Effector memory CD4-positive, alpha-beta T cell (primary cell): ENCODE results near the gene FAM216B.

Experiments used
- DNase-seq, 3 donors: peaks; one replicate each; pipeline ENCODE4 v3.0.0-alpha.2; 2020
- H3K27ac ChIP-seq: 2 replicates; pipeline ENCODE4 v1.7.0; 2013; ENCODE audit warnings: mild to moderate bottlenecking, low read length, moderate library complexity; ENCODE audit not compliant: insufficient read depth, poor library complexity, severe bottlenecking
- H3K27me3 ChIP-seq: replicated peaks from 2 replicates; pipeline ENCODE4 v1.7.0; 2013; ENCODE audit warnings: mild to moderate bottlenecking, low read length; ENCODE audit not compliant: insufficient read depth, control insufficient read depth, poor library complexity, severe bottlenecking
- H3K36me3 ChIP-seq: 2 replicates; pipeline ENCODE4 v1.7.0; 2013; ENCODE audit warnings: mild to moderate bottlenecking, low read length, moderate library complexity; ENCODE audit not compliant: control insufficient read depth, insufficient read depth
- H3K4me1 ChIP-seq: 2 replicates; pipeline ENCODE4 v1.7.0; 2013; ENCODE audit warnings: low read length, mild to moderate bottlenecking; ENCODE audit not compliant: control insufficient read depth, insufficient read depth, poor library complexity, severe bottlenecking
- H3K4me3 ChIP-seq: 2 replicates; pipeline ENCODE4 v1.7.0; 2013; ENCODE audit warnings: low read length, low read depth, mild to moderate bottlenecking; ENCODE audit not compliant: insufficient read depth, poor library complexity, severe bottlenecking
- H3K9me3 ChIP-seq: 2 replicates; pipeline ENCODE4 v1.7.0; 2013; ENCODE audit warnings: mild to moderate bottlenecking, low read length, moderate library complexity; ENCODE audit not compliant: control insufficient read depth
- total RNA-seq, 3 donors: gene quantifications; one replicate each; lab custom pipeline; 2026; lab: John Stamatoyannopoulos, UW

The FAM216B gene
- total RNA-seq: 0 reads per million in 3 donors

- H3K36me3 ChIP-seq: no peaks in the 10 kb centered on the region
These were observed at the start of gene FAM216B for GRCh38 chr13:42781352-42781751. TSS of gene FAM216B (plus strand) at chr13:42781584. CDS start at chr13:42784068, 2,484 bp downstream.

GRCh38 chr13:42732073-42732472, 49.3 kb upstream of the FAM216B start:
- Histone ChIP-seq H3K27me3 (no peaks in the 10 kb centered on the region), H3K9me3 (no peaks in the 10 kb centered on the region), H3K4me3 (no peak overlapping the region), H3K4me1 (no peaks in the 10 kb centered on the region), H3K27ac (no peak overlapping the region), H3K36me3 (no peaks in the 10 kb centered on the region)
- no peak for DNase-seq

More at GRCh38 chr13:42781352-42781751, at the start of gene FAM216B:
- no peaks in the 10 kb centered on the region for H3K4me1 ChIP-seq
- DNase-seq: no peak
- no peaks in the 10 kb centered on the region for H3K9me3 ChIP-seq
- H3K27ac ChIP-seq: no peak within 1 kb of the TSS
- H3K4me3 ChIP-seq: no peak within 1 kb of the TSS
- no peaks in the 10 kb centered on the region for H3K27me3 ChIP-seq

GRCh38 chr13:42733046-42733445, 48.3 kb upstream of the FAM216B start:
- Histone ChIP-seq H3K27ac (no peak overlapping the region), H3K4me3 (no peak overlapping the region), H3K27me3 (no peaks in the 10 kb centered on the region), H3K36me3 (no peaks in the 10 kb centered on the region), H3K9me3 (no peaks in the 10 kb centered on the region), H3K4me1 (no peaks in the 10 kb centered on the region)
- no peak for DNase-seq

GRCh38 chr13:42735010-42735409, 46.4 kb upstream of the FAM216B start:
- Histone ChIP-seq H3K4me1 (no peaks in the 10 kb centered on the region), H3K4me3 (no peak overlapping the region), H3K27me3 (no peaks in the 10 kb centered on the region), H3K9me3 (no peaks in the 10 kb centered on the region), H3K27ac (no peak overlapping the region), H3K36me3 (no peaks in the 10 kb centered on the region)
- no peak for DNase-seq

GRCh38 chr13:42740753-42741152, 40.6 kb upstream of the FAM216B start:
- no peak overlapping the region for H3K27ac ChIP-seq
- H3K36me3 ChIP-seq: no peaks in the 10 kb centered on the region
- no peaks in the 10 kb centered on the region for H3K4me1 ChIP-seq
- DNase-seq: no peak
- no peak overlapping the region for H3K4me3 ChIP-seq
- no peaks in the 10 kb centered on the region for H3K27me3 ChIP-seq
- H3K9me3 ChIP-seq: no peaks in the 10 kb centered on the region

- Histone ChIP-seq H3K9me3 (no peaks in the 10 kb centered on the region), H3K36me3 (no peaks in the 10 kb centered on the region), H3K27ac (no peak overlapping the region), H3K27me3 (no peaks in the 10 kb centered on the region), H3K4me3 (no peak overlapping the region), H3K4me1 (no peaks in the 10 kb centered on the region)
- no peak for DNase-seq
These were observed 39.5 kb upstream of the FAM216B start for GRCh38 chr13:42741914-42742313.

GRCh38 chr13:42745655-42746054, 35.7 kb upstream of the FAM216B start:
- H3K4me1 ChIP-seq: no peaks in the 10 kb centered on the region
- H3K4me3 ChIP-seq: no peak overlapping the region
- H3K9me3 ChIP-seq: no peaks in the 10 kb centered on the region
- H3K27ac ChIP-seq: no peak overlapping the region
- no peaks in the 10 kb centered on the region for H3K27me3 ChIP-seq
- DNase-seq: no peak
- H3K36me3 ChIP-seq: no peaks in the 10 kb centered on the region

- H3K27me3 ChIP-seq: no peaks in the 10 kb centered on the region
- no peaks in the 10 kb centered on the region for H3K36me3 ChIP-seq
- DNase-seq: no peak
- H3K9me3 ChIP-seq: no peaks in the 10 kb centered on the region
- no peak overlapping the region for H3K27ac ChIP-seq
- H3K4me3 ChIP-seq: no peak overlapping the region
- H3K4me1 ChIP-seq: no peaks in the 10 kb centered on the region
These were observed 34.5 kb upstream of the FAM216B start for GRCh38 chr13:42746866-42747265.

GRCh38 chr13:42747399-42747873, 33.9 kb upstream of the FAM216B start:
- H3K4me3 ChIP-seq: no peak overlapping the region
- no peaks in the 10 kb centered on the region for H3K4me1 ChIP-seq
- H3K9me3 ChIP-seq: no peaks in the 10 kb centered on the region
- H3K27ac ChIP-seq: no peak overlapping the region
- DNase-seq: no peak
- no peaks in the 10 kb centered on the region for H3K27me3 ChIP-seq
- H3K36me3 ChIP-seq: no peaks in the 10 kb centered on the region

GRCh38 chr13:42750794-42751193, 30.6 kb upstream of the FAM216B start:
- no peaks in the 10 kb centered on the region for H3K36me3 ChIP-seq
- no peaks in the 10 kb centered on the region for H3K9me3 ChIP-seq
- H3K4me1 ChIP-seq: no peaks in the 10 kb centered on the region
- no peak for DNase-seq
- no peak overlapping the region for H3K27ac ChIP-seq
- no peak overlapping the region for H3K4me3 ChIP-seq
- no peaks in the 10 kb centered on the region for H3K27me3 ChIP-seq
